GM12891 (cell line): ENCODE results near the gene COL1A1.

Experiments used
- POLR2A ChIP-seq: IDR thresholded peaks from 2 replicates; pipeline ENCODE4 v1.6.1; 2011; ENCODE audit warnings: low read depth, low read length, control low read depth
- TAF1 ChIP-seq: IDR thresholded peaks from 2 replicates; pipeline ENCODE4 v1.6.1; 2011; ENCODE audit warnings: low read depth, low read length, control low read depth

DNA sequence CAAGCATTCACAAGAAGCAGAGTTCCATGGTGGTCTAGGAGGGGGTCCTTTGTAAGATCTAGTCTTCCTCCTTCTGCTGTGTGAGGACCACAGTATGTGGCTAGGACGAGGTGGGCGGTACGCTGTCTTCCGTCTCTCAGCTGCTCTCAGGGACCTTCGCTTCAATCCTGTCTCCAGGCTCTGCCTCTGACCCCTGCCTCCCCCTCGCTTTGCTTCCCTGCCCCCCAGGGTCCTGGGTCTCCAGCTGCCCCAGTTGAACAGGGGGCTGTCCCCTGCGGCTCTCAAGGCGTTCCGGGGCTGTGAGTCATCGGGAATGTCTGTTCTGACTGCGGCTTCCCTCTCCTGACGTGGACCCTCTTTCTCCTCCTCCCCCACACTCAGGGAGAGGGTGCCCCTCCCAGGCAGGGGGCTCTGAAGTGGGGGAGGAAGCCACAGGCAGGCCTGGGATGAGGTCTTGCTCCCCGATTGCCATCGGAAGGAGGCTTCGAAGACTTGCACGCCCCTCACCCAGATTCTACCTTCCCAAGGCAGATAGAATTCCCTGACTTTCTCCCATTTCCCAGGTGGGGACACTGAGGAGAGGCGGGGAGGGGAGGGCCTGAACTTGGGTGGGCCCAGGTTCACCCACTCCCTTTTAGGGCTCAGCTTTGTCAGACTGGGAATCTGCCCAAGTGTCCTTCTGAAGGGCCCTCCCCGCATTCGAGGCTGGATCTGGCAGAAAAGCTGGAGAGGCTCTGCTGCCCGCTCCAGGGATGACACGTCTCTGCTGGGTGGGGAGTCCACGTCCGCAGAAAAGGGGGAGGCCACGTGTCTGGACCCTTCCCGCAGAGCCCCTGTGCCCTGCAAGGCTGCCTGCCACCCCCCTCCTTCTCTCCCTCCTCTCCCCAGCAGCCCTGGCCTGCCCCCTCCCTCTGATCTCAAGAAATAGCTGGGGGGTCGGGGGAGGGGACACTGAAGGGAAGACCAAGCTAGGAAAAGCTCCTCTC, 9.1 kb upstream of the COL1A1 start:
- TF ChIP-seq POLR2A (no peak), TAF1 (no peak)
